ENCODE data around the gene TEX50.
"Not testable (repeated sequence)": the region's sequence is repeated elsewhere in the genome, so short reads cannot be mapped to it uniquely, and the experiment has no call there.

The TEX50 gene

GRCh38 chr1:173663159-173663558 lies 28.0 kb downstream of the TEX50 start:
- no peak for DNase-seq

- DNase-seq = no peak
These were observed 31.5 kb downstream of the TEX50 start for GRCh38 chr1:173666646-173667045.

GRCh38 chr1:173669491-173669941 lies 34.4 kb downstream of the TEX50 start, which contains the start of gene ANKRD45:
TSS of gene ANKRD45 (minus strand) at chr1:173669851. CDS start at chr1:173659418, 10,433 bp downstream.
- no peak for DNase-seq

- not testable (repeated sequence) for DNase-seq
These were observed 39.4 kb downstream of the TEX50 start for GRCh38 chr1:173674496-173674895.

DNA sequence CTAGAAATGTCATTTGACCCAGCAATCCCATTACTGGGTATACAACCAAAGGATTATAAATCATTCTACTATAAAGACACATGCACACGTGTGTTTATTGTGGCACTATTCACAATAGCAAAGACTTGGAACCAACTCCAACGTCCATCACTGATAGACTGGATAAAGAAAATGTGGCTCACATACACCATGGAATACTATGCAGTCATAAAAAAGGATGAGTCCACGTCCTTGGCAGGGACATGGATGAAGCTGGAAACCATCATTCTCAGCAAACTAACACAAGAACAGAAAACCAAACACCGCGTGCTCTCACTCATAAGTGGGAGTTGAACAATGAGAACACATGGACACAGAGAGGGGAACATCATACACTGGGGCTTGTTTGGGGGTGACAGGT lies 45.0 kb downstream of the TEX50 start:
- not testable (repeated sequence) for DNase-seq

- DNase-seq = no peak
These were observed 47.0 kb downstream of the TEX50 start for GRCh38 chr1:173682184-173682583.

DNA sequence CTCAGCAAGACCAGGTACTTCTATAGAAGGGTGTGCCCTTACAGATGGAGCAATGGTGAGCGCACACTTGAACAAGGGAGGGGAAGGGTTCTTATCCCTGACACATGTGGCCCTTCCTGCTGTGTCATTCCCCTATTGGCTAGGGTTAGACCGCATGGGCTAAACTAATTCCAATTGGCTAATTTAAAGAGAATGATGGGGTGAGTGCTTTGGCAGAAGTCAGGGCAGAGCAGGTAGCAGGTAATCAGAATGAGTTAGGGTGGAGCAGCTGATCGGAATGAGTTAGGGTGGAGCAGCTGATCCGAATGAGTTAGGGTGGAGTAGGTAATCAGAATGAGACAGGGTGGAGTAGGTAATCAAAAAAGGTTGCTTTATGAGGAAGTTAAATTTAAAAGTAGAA lies 48.7 kb downstream of the TEX50 start:
- DNase-seq = not testable (repeated sequence)

DNA sequence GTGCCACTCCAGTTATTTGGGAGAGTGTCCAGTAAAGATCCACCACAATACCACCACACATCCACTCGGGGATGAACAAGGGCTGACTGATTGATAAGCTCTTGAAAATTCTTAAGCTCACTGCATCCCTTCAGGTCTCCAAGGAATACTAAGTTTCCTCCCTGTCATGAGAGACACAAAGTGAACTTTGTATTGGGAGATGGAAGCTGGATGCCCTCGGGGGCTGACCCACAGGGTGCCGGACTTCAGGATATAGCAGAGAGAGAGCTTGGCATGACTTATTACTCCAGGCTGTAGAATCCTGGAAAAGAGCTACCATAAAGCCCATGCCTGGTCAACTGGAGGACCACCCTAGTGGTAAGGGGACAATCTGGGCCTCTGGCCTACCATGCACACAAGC lies 50.0 kb downstream of the TEX50 start:
- not testable (repeated sequence) for DNase-seq
